NCI-H2227 (cell line): ENCODE measurements around the gene MDM2.
A peak's percentile ranks its signal among the peaks of the same experiment; 100 is the strongest.
"Not testable (repeated sequence)": the region's sequence is repeated elsewhere in the genome, so short reads cannot be mapped to it uniquely, and the experiment has no call there.

ENCODE experiments used
- DNase-seq: peaks from one replicate; lab custom pipeline; 2025; ENCODE audit not compliant: unreplicated experiment; lab: John Stamatoyannopoulos, UW

Gene MDM2

DNA sequence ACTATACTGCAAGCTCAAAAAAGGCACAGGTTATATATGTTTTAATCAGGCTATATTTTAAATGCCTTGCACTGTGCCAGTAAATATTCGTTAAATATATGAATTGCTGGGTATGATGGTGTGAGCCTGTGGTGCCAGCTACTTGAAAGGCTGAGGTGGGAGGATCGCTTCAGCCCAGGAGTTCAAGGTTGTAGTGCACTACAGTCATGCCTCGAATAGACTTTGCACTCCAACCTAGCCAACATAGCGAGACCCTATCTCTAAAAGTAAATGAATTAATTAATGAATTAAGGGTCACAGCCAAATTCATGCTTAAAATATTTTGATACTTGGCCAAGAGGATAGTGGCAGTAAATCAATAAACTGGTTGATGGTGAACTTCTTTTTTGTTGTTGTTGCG lies 22.2 kb upstream of the MDM2 start:
- DNase-seq: no peak

DNA sequence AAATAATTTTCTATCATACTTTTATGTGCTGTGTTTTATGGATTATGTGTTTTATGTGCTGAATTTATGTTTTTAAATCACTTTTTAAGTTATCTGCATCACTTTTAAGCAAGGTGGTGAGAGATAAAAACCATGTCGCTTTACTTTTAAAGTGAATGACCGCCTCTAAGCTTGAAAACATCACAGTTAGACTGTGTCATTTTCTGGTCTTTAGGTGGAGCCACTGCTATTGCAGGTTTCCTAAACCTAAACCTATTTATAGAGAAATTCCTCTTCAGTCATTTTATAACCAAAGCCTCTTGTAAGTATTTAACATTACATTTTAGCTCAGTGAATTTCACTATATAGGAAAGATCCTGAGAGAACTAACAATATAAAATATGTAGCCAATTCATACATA lies 21.0 kb upstream of the MDM2 start:
- no peak for DNase-seq

DNA sequence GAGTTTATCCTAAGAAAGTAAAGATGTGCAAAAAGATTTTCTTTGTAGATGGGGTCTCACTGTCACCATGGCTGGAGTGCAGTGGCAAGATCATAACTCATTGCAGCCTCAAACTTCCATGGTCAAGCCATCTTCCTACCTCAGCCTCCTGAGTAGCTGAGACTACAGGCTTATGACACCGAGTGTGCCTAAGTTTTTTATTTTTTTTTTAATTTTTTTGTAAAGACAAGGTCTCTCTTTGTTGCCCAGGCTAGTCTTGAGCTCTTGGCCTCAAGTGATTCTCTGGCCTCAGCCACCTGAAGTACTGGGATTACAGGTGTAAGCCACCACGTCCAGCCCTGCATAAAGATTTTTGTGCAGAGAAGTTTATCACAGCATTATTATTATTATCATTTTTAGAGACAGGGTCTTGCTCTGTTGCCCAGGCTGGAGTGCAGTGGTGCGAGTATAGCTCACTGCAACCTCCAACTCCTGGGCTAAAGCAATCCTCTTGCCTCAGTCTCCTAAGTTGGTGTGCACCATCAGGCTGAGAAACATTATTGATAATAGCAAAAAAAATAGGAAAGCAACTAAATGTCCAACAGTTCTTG lies 19.3 kb upstream of the MDM2 start:
- no peak for DNase-seq

DNA sequence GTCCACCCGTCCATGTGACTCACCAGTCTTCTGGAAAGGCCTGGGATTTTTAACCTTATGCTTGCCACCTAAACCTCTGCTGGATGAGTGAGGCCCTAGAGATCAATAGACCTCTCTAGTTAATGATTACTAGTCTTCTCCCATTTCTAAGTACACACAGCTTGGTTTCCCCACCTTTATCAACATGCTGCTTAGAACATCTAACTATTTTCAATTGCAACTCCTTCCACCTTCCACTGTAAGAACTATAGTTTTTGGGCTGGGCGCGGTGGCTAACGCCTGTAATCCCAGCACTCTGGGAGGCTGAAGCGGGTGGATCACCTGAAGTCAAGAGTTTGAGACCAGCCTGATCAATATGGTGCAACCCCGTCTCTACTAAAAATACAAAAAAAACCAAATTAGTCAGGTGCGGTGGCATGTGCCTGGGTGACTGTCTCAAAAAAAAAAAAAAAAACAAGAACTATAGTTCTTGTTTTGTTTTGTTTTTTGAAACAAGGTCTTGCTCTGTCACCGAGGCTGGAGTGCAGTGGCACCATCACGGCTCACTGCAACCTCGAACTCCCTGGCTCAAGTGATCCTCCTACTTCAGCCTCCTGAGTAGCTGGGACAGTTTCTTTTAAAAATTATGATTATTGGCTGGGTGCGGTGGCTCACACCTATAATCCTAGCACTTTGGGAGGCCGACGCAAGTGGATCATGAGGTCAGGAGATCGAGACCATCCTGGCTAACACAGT lies 18.7 kb upstream of the MDM2 start:
- DNase-seq: no peak

DNA sequence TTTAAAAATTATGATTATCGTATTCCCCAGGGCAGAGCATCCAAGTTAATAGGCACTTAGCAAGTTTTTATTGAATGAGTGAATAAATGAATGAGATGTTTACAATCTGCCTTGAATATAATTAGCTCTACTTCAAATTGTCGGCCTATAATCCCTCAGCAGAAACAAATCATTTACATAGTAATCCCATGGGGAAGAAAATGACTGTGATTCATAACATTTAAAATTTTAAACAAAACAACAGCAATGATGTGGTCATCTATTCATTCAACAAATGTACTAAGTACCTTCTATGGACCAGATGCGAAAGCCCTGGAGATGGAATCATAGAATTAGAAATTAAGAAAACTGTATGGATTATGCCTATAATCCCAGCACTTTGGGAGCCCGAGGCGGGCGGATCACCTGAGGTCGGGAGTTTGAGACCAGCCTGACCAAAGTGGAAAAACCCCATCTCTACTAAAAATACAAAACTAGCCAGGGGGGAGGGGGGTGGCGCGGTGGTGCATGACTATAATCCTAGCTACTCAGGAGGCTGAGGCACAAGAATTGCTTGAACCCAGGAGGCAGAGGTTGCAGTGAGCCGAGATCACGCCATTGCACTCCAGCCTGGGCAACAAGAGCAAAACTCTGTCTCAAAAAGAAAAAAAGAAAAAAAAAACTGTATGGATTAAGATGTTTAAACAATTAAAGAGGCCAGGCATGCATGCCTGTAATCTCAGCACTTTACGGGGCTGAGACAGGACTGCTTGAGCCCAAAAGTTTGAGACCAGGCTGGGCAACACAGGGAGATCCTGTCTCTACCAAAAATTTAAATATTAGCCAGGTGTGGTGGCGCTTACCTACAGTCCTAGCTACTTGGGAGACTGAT lies 17.7 kb upstream of the MDM2 start:
- no peak for DNase-seq

DNA sequence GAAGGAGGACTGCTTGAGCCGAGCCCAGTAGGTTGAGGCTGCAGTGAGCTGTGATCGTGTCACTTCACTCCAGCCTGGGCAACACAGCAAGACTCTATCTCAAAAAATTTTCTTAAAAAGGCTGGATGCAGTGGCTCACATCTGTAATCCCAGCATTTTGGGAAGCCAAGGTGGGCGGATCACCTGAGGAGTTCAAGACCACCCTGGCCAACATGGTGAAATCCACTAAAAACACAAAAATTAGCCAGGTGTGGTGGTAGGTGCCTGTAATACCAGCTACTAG lies 17.1 kb upstream of the MDM2 start:
- no peak for DNase-seq

DNA sequence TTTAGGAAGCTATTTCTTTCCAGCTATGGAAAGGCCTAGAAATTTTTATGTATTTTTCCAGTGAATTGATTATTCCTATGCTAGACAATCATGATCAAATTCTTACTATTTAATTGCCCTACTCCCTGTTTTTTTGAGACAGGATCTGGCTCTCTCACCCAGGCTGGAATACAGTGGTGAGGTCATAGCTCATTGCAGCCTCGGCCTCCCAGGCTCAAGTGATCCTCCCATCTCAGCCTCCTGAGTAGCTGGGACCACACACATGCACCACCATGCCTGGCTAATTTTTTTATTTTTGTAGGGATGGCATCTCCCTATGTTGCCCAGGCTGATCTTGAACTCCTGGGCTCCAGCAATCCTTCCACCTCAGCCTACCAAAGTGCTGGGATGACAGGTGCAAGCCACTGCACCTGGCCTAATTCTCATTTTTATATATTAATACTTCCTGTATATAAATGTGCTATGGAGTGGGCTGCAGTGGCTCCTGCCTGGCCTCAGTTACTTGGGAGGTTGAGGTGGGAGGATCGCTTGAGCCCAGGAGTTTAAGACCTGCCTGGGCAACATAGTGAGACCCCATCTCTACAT lies 16.0 kb upstream of the MDM2 start:
- no peak for DNase-seq

DNA sequence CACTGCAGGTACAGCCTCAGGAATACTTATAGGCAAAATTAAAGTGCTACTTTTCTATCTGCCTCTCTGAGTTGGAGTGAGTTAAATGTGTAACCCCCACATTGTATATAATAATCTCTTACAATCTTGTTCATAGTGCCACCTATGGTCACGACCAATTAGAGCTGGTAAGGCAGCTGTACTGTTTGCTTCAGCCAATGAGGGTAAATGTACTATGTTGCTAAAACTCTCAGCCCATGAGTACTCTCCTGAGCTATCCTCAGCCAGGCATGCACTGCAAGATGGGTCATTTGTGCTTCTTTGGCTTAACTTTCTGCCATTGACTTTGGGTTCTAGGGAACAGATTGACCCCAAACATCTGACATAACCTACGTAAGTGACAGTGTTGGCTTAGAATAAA lies 15.0 kb upstream of the MDM2 start:
- DNase-seq: peak; percentile 29

DNA sequence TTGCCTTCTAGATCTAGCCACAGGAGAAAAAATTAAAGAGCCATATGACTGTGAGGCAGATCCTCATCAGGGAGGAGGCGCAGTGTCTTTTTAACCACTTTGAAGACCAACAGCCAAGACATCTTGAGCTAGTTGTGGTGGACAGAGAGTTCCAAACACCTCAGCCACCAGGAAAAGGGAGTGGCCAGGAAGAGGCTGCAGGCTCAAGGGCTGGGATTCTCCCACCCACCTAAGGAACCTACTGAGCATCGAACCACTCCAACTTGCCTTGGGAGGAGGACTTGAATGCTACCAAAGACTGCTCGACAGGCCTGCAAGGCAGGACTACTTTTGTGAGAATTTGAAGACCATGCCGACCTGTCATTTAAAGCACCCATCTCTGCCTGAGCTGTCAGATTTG lies 14.5 kb upstream of the MDM2 start:
- DNase-seq: no peak

DNA sequence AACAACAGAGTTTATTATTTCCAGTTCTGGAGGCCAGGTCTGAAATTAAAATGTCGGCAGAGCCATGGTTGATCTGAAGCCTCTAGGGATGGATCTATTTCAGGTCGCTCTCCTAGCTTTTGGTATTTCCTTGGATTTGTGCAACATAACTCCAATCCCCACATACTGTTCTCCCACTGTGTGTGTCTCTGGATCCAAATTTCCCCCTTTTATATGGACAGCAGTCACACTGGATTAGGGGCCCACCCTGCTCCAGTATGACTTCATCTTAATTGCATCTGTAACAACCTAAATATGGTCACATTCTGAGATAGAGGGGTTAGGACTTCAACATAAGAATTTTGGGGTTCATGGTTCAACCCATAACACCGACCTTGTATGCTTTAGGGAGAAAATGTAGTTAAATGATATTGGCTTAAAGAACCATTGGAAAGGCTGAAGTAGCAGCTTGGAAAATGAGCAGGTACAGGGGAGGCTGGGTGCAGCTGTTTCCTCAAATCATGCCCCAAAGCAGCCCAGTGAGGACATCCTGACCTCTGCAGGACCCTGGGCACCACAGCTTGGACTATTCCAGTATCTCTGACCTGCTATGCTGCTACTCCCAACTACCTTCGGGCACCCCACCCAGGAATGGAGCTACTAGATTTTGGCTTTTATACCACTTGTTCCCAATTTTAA lies 13.9 kb upstream of the MDM2 start:
- no peak for DNase-seq

DNA sequence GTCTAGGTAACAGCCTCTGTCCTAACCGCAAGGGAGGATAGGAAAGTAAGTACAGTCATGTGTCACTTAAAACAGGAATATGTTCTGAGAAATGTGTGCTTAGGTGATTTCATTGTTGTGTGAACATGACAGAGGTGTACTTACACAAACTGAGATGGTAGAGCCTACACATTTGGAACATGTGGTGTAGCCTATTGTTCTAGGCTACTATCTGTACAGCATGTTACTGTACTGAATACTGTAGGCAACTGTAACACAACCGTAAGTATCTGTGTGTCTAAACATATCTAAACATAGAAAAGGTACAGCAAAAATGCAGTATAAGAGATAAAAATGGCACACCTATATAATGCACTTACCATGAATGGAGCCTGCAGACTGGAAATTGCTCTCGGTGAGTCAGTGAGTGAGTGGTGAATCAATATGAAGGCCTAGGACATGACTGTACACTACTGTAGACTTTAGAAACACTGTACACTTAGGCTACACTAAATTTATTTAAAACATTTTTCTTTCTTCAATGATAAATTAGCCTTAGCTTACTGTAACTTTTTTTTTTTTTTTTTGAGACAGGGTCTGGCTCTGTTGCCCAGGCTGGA lies 13.2 kb upstream of the MDM2 start:
- no peak for DNase-seq

DNA sequence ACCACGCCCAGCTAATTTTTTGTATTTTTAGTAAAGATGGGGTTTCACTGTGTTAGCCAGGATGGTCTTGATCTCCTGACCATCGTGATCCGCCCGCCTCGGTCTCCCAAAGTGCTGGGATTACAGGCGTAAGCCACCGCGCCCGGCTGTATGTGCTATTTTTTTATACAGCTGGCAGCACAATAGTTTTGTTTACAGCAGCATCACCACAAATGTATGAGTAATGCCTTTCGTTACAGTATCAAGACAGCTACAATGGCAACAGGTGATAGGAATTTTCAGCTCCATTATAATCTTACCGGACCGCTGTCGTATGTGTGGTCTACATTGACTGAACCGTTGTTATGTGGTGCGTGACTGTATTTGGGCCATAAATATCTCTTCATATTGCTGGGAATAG lies 11.6 kb upstream of the MDM2 start:
- no peak for DNase-seq

DNA sequence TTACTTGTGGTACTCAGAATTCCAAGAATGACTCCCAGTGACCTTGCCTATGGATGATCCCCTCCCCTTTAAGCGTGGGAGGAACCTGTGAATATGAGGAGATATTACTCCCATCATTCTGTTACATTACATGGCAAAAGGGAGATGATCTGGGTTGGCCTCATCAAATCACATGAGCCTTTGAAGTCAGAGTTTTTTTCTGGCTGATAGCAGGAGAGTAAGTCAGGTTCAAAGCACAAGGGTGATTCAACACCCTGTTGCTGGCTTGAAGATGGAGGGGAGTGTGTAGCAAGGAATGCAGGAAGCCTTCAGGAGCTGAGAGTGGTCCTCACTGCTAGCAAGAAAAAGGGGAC lies 9.1 kb upstream of the MDM2 start:
- no peak for DNase-seq

DNA sequence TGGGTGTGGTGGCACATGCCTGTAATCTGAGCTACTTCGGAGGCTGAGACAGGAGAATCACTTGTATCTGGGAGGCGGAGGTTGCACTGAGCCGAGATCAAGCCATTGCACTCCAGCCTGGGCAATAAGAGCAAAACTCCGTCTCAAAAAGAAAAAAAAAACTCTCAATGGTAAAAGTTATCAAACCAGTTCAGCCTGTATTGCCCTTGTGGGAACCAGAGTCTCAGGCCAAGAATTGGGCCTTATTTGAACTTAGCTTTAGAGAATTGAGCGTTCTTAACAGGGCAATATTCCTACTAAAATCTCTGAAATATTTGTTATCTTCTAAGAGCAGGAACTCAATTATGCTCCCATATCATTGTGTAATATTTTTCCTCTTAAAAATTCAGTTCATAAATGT lies 7.7 kb upstream of the MDM2 start:
- DNase-seq: no peak

DNA sequence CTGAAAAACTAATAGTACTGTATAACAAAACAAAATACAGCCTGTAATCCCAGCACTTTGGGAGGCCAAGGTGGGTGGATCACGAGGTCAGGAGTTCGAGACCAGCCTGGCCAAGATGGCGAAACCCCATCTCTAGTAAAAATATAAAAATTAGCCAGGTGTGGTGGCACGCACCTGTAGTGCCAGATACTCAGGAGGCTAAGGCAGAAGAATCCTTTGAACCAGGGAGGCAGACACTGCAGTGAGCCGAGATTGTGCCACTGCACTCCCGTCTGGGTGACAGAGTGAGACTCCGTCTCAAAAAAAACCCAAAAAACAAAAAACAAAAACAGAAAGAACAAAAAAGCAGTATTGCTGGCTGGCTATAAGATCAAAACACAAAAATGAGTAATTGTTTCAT lies 6.9 kb upstream of the MDM2 start:
- not testable (repeated sequence) for DNase-seq

DNA sequence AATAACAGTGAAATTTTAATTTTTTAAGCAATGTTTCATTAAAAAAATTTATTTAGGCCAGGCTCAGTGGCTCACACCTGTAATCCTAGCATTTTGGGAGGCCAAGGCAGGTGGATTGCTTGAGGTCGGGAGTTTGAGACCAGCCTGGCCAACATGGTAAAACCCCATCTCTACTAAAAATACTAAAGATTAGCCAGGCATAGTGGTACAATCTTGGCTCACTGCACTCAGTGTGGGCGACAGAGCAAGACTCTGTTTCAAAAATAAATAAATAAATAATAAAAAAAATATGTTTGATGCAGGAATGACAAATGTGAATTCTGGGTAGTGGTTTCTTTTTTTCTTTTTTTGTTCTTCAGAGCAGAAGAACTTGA lies 5.6 kb upstream of the MDM2 start:
- DNase-seq: not testable (repeated sequence)

DNA sequence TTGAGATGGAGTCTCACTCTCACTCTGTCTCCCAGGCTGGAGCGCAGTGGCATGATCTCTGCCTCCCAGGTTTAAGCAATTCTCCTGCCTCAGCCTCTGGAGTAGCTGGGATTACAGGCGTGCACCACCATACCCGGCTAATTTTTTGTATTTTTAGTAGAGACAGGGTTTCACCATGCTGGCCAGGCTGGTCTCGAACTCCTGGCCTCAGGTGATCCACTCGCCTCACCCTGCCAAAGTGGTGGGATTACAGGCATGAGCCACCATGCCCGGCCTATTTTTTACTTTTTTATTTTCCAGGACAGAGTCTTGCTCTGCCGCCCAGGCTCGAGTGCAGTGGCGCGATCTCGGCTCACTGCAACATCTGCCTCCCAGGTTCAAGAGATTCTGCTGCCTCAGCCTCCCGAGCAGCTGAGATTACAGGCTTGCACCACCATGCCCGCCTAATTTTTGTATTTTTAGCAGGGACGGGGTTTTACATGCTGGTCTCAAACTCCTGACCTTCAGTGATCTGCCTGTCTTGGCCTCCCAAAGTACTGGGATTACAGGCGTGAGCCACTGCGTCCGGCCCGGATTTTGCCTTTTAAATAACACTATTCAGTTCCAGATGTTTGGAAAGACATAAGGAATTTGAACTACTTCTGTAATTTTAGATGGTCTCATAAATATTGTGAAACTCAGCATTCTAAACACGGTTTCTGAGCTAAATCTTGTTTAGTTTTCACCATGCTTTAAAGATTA lies 4.9 kb upstream of the MDM2 start:
- DNase-seq: not testable (repeated sequence)

DNA sequence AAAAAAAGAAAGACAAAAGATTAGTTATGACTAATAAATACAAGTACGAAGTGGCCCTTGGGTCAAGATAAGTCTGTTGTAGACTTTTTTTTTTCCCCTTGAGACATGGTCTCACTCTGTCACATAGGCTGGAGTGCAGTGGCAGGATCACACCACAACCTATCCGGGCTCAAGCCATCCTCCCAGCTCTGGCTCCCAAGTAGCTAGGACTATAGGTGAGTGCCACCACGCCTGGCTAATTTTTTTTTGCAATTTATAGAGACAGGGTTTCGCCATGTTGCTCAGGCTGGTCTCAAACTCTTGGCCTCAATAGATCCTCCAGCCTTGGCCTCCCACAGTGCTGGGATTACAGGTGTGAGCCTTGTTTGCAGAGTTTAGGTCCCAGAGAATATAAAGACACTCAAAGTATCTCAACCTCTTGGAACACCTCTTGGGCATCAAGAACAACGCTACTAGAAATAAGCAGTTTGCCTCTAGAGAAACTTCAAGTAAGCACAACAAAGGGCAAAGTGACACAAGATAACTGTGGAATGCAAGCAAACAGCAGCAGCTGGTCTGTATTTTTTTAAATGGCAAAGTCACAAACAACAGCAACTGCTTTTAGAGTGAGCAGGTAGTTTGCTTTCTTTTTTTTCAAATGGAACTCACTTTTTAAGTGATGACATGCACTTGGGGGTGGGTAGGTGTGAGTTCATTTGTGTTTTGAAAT lies 3.9 kb upstream of the MDM2 start:
- no peak for DNase-seq

DNA sequence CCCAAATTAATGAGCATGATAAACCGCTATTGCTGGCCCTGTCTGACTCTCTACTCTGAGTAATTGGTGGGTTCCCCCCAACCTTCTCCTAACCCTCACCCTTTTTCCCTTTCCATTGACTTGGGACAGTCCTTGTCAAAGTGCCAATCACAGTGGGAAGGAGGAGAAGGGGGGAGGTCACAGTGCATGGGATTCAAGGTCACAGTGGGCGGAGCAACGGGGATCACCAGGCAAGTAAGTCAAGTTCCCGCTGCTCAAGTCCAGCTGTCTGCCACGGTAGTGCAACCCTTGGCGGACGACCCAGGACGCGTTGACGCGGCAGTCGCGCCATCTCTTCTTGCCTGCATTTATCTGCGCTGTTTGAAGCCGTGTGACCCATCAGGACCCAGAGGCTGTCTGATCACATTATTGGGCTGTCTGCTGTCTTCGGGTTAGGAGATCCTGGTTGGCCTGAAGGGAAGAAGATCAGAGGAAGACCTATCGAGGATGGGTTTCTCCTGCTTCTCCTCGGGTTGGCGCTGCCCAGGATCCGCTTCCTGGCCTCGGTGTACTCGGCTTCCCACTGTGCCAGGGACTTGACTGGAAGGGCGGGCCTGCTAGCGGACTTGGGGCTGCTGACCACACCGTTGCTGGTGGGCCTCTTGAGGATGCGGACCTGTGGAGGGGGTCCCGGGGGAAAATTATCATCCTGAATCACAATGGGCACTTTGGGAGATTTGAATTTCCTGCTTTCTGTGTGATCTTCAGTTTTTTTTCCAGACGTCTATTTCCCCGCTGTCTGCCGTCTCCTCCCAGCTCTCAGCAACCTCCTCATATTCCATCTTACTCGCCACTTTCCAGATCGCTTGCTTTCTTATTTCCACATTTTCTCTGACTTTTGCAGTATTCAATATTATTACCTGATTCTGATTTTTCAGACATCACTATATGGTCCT lies 3.1 kb upstream of the MDM2 start:
- DNase-seq: no peak
